Colon (tissue), 2 donors: ENCODE data around the gene KNSTRN.
A peak's percentile ranks its signal among the peaks of the same experiment; 100 is the strongest.

ENCODE experiments used
- FAIRE-seq: peaks from 2 replicates; lab custom pipeline; 2012; peaks lifted over from hg19 to GRCh38; lab: Jason Lieb, UNC
- donor health status: control.
- donor health status: control.

Gene KNSTRN

GRCh38 chr15:40345867-40346578 is 36.5 kb upstream of the KNSTRN start:
- FAIRE-seq: no peak

GRCh38 chr15:40346579-40347558 is 35.7 kb upstream of the KNSTRN start:
- FAIRE-seq: no peak

GRCh38 chr15:40347559-40348473 is 34.7 kb upstream of the KNSTRN start:
- no peak for FAIRE-seq

- no peak for FAIRE-seq
These were observed 34.0 kb upstream of the KNSTRN start for GRCh38 chr15:40348474-40348870.

- FAIRE-seq: peak; percentile 14
These were observed 33.4 kb upstream of the KNSTRN start for GRCh38 chr15:40349163-40349562.

- no peak for FAIRE-seq
These were observed 30.1 kb upstream of the KNSTRN start for GRCh38 chr15:40352281-40352901.

GRCh38 chr15:40353697-40354096 is 28.8 kb upstream of the KNSTRN start:
- FAIRE-seq: no peak

GRCh38 chr15:40354408-40355171 is 27.9 kb upstream of the KNSTRN start:
- no peak for FAIRE-seq

GRCh38 chr15:40355976-40356585 is 26.4 kb upstream of the KNSTRN start:
- FAIRE-seq: no peak

- no peak for FAIRE-seq
These were observed 25.3 kb upstream of the KNSTRN start for GRCh38 chr15:40357246-40357645.

GRCh38 chr15:40357723-40358470 is 24.6 kb upstream of the KNSTRN start, which contains the start of gene DISP2:
Gene DISP2 (plus strand): TSS chr15:40358219. CDS start chr15:40358322, 103 bp downstream.
- FAIRE-seq: no peak

- FAIRE-seq: no peak
These were observed 23.8 kb upstream of the KNSTRN start for GRCh38 chr15:40358471-40359353.

GRCh38 chr15:40360015-40360414 is 22.5 kb upstream of the KNSTRN start:
- no peak for FAIRE-seq

- no peak for FAIRE-seq
These were observed 20.9 kb upstream of the KNSTRN start for GRCh38 chr15:40361640-40362039.

- FAIRE-seq: no peak
These were observed 18.9 kb upstream of the KNSTRN start for GRCh38 chr15:40363611-40364010.

GRCh38 chr15:40364251-40364650 is 18.3 kb upstream of the KNSTRN start:
- FAIRE-seq: no peak

- no peak for FAIRE-seq
These were observed 17.5 kb upstream of the KNSTRN start for GRCh38 chr15:40365016-40365415.

- no peak for FAIRE-seq
These were observed 16.7 kb upstream of the KNSTRN start for GRCh38 chr15:40365624-40366456.
